ENCODE results near the gene DISC1.

DISC1 gene

DNA sequence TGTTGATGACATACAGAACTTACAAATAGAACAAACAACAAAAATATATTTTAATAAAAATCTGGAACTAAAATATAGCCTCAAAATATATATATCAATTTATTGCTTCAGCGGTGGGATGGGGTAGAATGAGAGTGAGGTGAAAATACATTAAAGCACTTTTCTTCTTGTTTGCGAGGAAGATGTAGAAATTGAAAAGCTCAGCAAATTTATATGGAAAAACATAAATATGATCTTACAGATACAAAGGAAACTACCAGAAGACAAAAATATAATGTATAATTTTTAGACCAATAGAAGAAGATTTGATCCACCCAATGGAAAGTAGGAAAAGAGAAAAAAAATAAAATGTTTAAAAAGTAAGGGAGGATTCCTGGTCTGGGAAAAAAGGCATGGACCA is 372.2 kb downstream of the DISC1 start:
- DNase-seq (ENCODE audit: low spot score) = no peak

DNA sequence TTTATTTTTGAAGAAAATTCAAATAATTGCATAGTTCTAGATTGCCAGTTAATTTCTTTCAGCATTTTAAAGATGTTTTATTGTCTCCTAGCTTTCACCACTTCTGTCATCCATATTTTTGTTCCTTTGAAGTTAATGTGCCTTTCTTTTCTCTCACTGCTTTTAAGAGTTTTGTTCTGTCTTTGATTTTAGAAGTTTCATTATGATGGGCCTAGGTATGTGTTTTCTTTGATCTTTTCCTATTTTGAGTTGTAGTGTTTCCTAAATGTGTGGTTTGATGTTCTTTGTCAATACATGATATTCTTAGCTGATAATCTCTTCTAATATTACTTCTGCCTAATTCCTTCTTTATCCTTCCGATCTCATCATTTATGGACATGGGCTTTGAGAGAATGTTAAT is 378.7 kb downstream of the DISC1 start:
- no peak for DNase-seq (ENCODE audit: low spot score)

DNA sequence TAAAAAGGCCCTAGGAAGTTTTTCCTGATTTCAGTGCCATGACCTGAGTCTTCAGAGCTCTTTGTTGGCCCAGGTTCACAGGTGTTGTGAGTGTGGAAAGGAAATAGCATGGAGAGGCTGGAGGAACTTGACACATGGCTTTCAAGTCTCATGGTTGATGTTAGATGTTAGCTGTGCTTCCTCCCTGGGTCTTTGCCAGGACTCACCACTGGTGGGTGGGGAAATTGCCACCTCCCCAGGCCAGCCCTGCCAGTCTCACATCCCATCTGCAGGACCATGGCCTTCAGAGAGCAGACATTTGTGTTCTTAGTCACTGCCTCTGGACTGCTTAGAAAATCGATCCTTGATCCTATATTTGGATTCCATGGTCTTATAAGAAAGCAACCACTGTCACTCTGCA is 383.2 kb downstream of the DISC1 start:
- DNase-seq (ENCODE audit: low spot score) = no peak

DNA sequence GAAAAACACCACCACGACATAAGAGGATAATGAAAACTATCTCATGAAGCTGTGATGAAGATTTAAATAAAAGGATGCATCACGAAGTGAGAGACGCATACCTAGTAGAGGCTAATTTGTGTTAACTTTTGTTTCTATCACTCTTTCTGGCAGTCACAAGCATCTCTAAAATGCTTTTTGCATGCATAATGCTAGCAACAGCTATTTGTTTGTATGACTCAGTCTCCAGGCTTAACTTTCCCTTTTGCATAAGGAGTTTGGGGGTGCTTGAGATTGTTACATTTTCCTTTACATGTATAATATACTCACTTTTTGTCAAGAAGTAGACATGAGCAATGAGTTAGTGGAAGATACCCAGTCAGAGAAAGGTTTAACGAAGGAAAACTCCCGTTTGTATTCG is 385.4 kb downstream of the DISC1 start:
- no peak for DNase-seq (ENCODE audit: low spot score)

DNA sequence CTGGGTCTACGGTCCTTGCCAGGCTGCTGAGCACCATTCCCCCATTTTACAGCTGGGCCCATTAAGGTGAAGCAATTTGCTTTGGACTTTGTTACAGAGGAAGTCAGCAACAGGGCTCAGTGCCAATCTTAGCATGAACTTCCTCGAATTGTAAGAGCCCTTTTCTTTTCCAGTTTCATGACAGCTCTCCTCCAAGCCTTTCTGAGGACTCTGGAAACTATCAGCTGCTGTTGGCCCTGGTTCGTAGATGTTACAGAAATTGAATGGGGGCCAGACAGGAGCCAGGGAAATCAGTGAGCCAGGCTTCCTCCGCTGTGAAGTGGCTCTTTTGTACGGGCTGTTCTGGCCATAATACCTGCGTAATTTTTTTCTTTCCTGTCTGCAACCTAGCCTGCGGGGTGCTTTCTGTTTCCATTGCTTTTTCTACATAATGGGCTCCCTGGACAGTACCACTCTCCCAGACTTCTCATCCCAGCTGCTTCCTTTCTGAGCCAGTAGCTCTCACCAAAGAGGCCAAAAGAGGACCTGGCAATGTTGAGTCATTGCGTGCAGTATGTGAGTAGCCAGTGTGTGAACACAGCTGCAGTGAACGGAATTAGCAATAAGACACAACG is 386.3 kb downstream of the DISC1 start:
- DNase-seq (ENCODE audit: low spot score) = no peak

DNA sequence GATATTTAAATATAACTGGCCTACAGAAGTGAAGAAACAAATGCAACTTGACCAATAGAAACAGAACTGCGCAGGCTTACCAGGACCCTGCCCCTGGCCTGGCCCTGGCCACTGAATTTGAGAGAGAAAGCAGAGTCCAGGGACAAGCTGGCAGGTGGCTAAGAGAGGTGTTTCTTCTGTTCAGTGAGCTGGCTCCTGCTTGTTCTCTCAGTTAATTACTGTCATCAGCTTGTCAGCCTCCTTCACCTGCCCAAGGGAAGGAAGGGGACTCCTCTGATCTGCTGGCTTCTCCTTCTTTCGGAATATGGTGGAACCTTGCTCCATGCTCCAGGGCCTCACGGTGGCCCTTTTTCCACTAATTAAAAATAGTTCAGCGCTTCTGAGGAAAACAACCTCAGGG is 388.4 kb downstream of the DISC1 start:
- no peak for DNase-seq (ENCODE audit: low spot score)

DNA sequence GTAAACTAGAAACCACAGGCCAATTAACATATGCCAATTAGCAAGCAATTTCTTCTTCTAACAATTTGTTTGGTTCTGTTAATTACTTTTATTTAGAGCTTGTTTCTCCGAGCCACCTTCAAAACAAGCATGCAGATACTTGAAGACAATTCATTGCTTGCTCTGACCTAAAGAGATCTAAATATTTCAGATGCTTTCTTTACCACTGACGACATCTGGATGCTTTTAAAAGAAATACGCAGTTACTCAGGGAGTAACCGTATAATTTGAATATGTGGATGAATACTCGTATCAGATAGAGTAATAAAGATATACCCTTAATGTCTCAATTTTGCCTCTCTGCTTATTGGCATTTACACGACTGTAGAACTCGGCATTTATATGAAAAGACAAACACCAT is 390.0 kb downstream of the DISC1 start:
- DNase-seq (ENCODE audit: low spot score) = no peak

DNA sequence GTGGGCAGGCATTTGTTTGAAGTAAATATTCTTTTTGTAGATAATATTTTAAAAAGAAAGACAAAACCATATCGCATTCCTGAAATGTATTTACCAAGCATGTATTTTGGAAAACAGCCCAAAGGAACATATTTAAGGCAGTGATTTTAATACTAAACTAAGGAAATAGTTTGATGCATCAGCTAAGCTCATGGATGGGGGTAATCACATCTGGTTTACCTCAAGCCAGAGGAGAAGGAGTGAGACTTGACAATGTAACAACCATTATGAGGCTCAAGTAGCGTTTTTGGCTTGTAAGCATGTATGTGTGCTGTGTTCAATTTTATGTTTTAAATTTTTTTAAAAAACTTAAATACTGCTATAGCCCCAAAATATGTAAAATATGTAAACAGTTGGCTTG is 390.5 kb downstream of the DISC1 start:
- DNase-seq (ENCODE audit: low spot score) = no peak

DNA sequence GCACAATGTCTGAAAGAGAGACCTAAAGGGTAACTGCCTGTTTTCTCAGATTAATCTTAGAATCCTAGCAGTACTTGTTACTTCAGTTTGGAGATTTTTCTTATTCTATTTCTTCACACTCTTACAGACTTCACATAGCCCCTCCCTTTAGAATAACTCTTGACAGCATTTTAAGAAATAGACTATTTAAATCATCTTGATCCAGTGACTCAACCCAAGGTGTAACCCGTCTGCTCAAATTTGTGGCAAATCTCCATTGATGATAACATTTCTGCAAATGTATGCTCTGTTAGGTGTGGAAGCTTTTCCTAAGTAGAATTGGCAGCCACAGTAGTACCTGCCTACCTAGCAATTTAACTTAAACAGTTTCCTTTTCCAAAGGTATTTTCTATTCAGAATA is 391.2 kb downstream of the DISC1 start:
- DNase-seq (ENCODE audit: low spot score) = no peak

DNA sequence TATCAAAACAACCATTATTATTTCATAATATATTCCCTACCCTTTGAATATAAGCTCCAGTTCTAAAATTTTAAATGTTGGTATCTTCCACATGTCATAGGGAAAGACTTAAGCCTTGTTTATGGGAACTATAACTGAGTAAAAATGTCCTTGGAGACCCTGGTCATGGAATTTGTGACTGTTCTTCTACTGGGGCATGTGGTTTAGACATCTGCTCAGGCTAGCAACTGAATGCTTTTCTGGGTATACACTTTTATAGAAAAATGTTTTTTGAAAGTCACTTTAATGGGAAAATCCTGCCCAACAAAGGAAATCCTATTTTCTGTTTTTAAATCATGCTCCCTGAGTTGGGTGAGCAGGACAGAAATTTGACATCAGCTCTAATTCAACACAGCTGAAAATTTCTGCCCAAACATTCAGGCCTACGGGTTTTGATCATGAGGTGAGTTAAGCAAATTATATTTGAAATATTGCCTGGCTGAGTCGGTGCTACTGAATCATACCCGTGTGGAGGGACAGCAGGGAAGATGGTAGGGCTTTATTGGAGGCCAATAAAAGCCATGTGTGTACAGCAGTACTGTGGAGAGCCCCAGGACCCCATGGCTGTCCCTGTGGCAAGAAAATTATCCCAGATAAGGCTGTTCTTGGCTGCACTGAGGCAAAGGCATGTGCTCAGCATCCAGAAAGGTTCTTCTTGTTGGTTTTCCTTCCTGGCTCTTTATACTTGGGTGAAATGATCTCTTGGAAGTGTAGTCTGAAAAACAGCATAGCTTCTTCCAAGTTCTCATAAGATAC is 391.8 kb downstream of the DISC1 start:
- no peak for DNase-seq (ENCODE audit: low spot score)

DNA sequence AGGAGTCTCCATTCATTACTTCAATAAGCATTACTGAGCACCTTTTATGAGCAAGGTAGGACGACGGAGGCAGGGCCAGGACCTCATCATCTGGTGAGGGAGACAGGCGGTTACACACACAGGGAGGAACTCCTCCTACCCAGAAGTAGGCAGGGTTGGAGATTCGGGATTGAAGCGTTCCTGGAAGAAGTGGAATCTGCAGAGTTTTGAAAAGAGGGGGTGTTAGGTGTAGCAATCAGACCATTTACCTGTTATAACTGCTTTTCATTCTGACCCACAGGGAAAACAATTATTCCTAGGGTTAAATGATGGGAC is 392.4 kb downstream of the DISC1 start:
- no peak for DNase-seq (ENCODE audit: low spot score)

DNA sequence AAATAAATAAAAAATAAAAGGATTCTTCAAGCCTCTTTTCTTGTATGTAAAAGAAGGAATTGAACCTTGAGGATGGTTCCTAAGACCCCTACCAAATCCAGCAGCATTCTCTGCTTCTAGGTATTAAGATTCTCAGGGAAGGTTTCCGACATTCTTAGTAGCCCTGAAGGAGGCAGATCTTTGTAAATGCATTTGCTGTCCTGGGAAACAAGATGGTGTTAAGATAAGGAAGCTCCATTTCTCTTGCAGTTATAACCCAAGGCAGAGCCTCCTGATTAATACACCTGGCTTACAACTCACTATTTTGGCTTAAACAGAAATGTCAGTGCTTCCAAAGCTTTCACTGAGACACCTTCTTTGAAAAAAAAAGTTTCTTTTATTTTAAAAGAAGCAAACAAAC is 393.8 kb downstream of the DISC1 start:
- no peak for DNase-seq (ENCODE audit: low spot score)

DNA sequence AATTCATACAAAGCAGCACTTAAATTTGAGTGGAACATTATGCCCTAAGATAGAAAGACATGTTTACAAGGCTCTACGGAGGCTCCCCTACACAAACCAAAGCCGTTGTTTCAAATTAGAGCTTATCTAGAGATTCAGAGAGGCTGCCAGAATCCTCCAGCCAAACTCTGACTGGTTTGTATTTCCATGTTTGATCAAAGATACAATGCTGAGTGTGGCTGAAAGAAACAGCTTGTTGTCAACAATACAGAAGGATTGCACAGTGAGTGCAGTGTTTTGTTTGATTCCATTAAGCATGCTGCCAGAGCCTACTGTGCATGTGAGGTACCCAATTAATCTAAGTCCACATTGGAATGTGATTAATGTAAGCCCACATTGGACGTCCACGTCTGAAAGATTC is 402.7 kb downstream of the DISC1 start:
- no peak for DNase-seq (ENCODE audit: low spot score)

DNA sequence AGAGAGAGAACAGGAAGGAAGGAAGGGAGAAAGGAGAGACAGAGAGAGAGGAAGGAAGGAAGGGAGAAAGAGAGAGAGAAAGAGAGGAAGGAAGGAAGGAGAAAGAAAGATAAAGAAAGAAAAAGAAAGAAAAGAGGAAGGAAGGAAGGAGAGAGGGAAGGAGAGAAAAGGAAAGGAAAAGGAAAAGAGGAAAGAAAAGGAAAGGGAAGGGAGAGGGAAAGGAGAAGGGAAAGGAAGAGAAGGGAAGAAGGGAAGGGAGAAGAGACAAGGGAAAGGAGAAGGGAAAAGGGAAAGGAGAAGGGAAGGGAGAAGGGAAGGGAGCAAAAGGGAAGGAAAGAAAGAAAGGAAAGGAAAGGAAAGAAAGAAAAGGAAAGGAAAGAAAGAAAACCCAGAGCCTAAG is 404.6 kb downstream of the DISC1 start:
- DNase-seq (ENCODE audit: low spot score) = no peak

DNA sequence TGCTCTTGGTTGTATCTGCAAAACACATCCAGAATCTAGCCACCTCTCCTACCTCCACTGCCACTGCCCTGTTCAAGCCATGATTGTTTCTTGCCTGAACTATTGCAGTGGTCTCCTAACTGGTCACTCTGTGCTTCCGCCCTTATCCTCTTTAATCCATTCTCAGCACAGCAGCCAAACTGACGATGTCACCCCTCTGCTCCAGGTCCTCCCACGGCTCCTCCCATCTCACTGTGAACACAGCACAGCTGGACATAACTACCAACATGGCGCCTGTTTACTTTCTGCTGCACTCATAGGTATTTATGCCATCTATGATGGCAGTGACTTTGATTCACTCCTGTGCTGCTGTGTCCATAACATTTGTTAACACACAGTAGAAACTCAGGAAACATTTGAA is 406.7 kb downstream of the DISC1 start:
- DNase-seq (ENCODE audit: low spot score) = no peak

DNA sequence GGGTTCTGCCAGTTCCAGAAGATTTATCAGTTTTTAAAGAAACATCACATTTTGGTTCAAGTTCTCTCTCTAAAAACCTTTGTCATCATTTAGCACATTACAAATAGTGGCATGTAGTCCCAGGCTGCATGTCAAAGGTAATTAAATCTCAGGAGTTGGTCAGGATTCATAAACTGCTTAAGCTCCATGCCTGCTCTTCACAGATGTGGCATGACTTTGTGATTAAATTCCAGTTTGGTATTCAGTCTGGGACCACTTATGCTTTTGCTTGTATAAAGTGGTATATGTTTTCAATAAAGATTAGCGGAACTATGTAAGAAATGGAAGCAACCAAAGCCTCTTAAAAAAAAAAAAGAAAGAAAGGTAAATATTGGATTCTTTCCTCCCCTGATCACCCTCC is 408.0 kb downstream of the DISC1 start:
- DNase-seq (ENCODE audit: low spot score) = no peak

DNA sequence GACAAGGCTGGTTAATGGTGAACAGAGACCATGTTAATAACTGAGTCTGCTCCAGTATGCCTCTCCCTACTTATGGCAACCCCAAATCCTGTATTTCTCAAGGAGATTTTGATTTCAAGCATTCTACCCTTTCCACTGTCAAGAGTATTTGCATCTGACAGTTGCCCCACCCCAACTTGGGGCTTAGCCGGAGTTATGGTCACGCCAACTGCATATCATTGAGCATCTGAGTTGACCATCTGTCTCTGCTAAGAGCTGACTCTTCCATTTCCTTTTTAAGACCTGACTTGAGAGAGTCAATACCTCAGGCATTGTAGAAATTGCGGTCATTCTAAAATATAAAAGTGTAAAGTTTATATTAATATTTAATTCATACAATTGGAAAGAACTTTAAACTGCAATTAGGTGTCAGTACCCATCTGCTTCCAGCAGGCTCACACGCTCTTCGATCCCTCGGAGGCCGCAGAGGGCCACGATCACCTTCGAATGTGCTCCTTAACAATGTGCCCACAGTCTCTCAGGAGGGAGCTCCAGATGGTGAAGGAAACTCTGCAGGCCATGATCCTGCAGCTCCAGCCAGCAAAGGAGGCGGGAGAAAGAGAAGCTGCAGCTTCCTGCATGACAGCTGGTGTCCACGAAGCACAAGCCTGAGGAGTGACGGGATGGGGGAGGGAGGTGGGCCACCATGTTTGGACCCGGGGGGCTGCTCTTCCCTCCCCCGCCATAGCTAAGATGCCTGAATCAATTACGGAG is 409.8 kb downstream of the DISC1 start:
- DNase-seq (ENCODE audit: low spot score) = no peak

DNA sequence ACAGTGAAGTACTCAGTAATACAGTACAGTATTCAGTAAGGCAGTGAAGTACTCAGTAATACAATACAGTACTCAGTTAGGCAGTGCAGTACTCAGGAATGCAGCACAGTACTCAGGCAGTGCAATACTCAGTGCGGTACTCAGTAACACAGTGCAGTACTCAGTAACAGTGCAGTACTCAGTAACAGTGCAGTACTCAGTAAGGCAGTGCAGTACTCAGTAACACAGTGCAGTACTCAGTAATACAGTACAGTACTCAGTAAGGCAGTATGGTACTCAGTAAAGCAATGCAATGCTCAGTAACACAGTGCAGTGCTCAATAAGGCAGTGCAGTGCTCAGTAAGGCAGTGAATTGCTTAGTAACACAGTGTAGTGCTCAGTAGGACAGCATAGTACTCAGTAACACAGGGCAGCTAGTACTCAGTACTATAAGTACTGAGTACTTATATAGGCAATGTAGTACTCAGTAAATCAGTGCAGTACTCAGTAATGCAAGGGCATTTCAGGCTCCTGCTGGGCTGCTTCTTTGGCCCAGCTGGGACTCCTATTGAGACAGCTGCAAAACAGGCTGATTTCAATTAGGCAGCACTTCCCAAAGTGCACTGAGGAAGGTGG is 411.3 kb downstream of the DISC1 start:
- no peak for DNase-seq (ENCODE audit: low spot score)

DNA sequence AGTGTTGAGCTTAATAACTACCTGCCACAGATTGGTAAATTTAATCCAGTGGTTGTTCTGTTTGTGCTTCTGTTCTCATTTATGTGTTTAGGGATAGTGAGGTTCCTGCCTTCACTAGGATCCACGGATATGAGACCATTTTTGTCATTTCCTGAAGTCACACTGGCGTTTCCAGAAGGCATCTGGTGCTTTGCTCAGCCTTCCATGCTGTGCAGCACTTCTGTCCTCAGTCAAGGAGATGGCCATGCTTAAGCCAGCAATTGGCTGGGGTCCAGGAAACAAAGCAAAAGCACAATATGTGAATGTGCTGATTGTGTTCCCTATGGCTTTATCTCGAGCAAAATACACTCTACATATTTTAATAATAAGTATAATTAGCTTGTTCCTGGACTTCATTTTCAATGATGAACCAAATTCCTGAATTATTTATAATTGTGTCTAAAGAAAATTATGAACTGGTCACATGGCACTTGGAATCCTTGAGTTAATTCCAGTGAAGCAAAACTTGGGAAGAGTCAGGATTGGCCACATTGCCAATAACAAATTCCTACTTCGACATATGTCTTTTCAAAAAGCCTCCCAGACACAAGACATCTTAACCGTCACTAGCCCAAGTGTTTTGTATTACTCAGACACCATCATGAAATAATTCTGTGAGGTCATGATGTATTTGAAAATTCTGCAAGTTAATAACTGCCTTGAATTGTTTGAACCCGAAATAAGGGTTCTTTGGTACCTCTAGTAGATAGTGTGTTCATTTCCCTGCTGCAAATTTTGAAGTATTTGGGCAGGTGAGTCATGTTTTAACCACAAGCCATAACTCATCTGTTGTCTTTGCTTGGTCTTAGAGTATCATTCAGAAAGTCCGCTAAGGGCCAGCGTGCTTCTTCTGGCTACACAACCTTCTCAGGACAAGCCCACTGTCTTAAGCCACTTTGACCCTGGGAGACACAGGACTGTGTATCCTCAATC is 412.4 kb downstream of the DISC1 start:
- DNase-seq (ENCODE audit: low spot score) = no peak

DNA sequence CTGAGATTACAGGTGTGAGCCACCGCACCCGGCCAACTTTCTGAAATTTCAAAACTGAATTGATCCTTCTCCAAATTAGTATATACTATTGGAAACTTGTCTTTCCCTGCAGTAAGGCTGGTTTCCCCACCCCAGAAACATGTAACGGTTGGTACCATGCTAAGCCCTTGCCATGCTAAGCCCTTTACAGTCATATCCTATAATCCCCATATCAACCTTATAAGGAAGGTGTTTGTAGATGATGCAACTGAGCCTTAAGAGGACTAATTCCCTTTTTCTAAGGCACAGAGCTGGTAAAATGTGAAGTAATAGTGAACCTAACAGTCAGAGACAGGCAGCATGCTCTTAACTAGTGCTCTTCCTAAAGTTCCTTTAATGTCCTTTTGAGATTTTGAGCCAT is 413.7 kb downstream of the DISC1 start:
- DNase-seq (ENCODE audit: low spot score) = no peak

DNA sequence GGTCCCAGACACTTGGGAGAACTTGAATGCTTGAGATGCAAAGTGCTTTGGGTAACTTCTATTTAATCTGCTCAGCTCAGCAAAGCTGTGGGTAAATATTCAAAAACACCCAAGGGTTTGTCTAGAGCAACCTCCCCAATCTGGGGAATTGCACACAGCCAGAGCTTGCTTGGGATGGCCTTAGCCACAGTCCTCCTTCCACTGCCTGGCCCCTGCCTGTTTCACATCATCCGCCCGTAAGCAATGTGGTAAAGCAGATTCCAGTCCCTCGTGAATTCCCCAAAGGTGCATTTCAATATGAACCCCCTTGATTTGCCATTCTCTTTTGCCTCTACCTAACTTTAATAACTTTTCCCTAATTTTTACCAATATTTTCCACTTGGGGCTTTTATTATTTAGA is 418.1 kb downstream of the DISC1 start:
- DNase-seq (ENCODE audit: low spot score) = no peak
